ENCODE measurements around the gene PANK1. TPM values are rescaled to one million over a fixed set of nuclear protein-coding genes. Genes with fewer than 3 reads are reported as not detected.

PANK1 gene
- 1.9 and 5.6 TPM in 2 replicates for total RNA-seq (2014; rRNA removed; shearing (Covaris generic))

DNA sequence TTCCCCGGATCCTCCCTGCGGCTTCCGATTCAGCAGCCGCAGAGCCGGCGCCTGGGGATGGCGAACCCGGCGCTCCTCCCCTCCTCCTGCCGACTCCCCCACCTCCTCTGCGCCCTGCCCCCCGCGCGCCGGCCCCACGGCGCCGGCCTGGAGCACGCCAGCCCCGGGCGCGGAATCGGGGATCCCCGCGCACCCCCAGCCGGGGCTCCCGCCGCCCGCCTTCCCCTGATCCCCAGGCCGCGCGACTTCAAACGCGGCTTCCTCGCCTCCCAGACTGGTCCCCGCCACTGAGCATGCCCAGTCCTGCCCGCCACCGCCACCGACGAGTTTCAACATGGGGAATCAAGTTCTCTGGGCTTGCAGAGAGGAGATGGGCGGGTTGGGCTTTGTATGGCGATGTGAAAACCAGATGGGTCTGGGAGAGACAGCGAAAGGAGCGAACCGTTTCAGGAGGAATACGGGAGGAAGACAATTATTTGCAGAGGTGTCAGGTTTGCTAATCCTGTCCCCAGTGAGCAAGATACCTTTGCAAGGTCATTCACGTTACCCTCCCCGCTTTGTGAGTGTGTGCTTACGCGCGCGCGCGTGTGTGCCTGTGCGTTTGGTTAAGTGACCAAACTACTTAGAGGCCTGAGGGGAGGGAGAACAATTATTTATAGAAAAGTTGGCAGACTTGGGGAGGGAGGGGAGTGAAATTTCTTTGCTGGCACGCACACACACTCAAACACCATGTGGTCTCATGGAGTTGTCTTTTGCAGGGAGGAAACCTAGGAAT lies at the start of gene PANK1:
Gene PANK1 (minus strand): TSS at position 276 of the 775 bp plus-strand sequence. CDS start 351 bp downstream, outside the sequence.

DNA sequence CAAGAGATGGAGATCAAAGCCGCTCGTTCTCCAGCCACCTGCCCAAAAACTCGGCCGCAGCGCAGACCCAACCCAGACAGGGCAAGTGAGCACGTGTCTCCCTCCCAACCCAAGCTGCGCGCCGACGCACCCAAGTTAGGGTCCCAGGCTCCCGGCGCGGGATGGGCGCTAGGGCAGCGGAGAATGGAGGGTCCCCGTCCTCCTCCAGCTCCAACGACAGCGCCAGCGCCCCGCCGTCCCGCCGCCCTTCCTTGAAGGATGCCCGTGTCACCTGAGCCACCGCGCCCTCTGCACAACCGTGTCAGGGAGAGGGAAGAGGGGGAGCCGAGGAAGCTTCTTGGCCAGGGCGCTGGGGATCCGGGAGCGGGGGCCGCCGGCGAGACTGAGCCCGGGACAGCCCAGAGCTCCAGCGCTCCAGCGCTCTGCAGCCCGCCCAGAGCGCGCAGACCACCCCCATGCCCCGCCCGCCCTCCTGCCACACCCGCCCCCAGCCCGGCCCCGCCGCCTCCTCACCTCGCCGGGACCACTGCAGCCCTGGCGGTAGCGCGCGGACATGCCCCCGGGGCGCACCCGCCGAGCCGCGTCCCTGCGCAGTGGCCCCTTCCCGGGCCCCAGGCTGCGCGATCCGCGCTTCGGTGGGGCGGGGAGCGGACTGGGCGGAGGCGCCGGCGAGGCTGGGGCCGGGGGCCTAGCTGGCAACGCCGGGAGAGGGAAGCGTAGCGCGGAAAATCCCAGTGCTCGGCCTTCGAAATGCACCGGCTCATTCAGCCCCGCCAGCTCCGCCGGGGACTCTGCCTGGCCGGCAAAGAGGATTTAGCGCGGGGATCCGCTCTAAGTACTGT lies 109.7 kb downstream of the PANK1 start, which contains the start of gene SLC16A12:
Gene SLC16A12 (minus strand): TSS at position 424 of the 842 bp plus-strand sequence. CDS start 73,016 bp downstream, outside the sequence.

Small RNAs within 50 kb of the gene (small RNA-seq; reads per million reads assigned to genes)
- 2.9 reads per million, percentile 79 among the genes with 10 or more reads in this experiment for gene MIR107

Other genes starting within 250 kb of the PANK1 start
- gene IFIT5, start 230.7 kb downstream of the PANK1 start, total RNA-seq (2014; rRNA removed; shearing (Covaris generic)) = 11.4 and 12.3 TPM in 2 replicates
- 0.05 TPM in 1 of 2 replicates, not detected in the other for gene SLC16A12, start 109.6 kb downstream of the PANK1 start, total RNA-seq (2014; rRNA removed; shearing (Covaris generic))
- gene KIF20B, start 56.3 kb upstream of the PANK1 start, total RNA-seq (2014; rRNA removed; shearing (Covaris generic)) = 22.4 and 24.6 TPM in 2 replicates